SK-N-MC (cell line): Measurements from ENCODE around the gene ZBTB7C.

Source experiments
- DNase-seq: peaks from one replicate; pipeline ENCODE4 v3.0.0-alpha.2; 2011; ENCODE audit warnings: low read depth, low spot score
- H3K27ac ChIP-seq: fragments of 200-600 bp; sonication (generic); 2 replicates; pipeline ENCODE4 v1.5.1; 2016; ENCODE audit warnings: mixed run types
- H3K36me3 ChIP-seq: fragments of 200-600 bp; sonication (generic); 2 replicates; pipeline ENCODE4 v1.6.1; 2017; ENCODE audit warnings: antibody characterized with exemption, low read length, mixed read lengths; ENCODE audit not compliant: insufficient read depth
- H3K4me3 ChIP-seq: fragments of 200-600 bp; sonication (generic); 2 replicates; pipeline ENCODE4 v1.5.1; 2016
- H3K9ac ChIP-seq: fragments of 200-600 bp; sonication (generic); 2 replicates; pipeline ENCODE4 v1.8.0; 2017; ENCODE audit warnings: mixed run types, mixed read lengths; ENCODE audit not compliant: insufficient read length
- H3K9me3 ChIP-seq: fragments of 200-600 bp; sonication (generic); 2 replicates; pipeline ENCODE4 v1.6.1; 2017; ENCODE audit warnings: low read depth, mild to moderate bottlenecking, antibody characterized with exemption, low read length, moderate library complexity, mixed read lengths
- EZH2 ChIP-seq: fragments of 200-600 bp; sonication (generic); IDR thresholded peaks from one replicate; pipeline ENCODE4 v1.6.1; 2017; ENCODE audit warnings: antibody characterized with exemption
- FOXP2 ChIP-seq: optimal IDR thresholded peaks from 2 replicates; pipeline ENCODE3; 2011; ENCODE audit warnings: mild to moderate bottlenecking, moderate library complexity; ENCODE audit not compliant: insufficient read depth; ENCODE audit errors: extremely low read length, control extremely low read depth
- POLR2AphosphoS5 ChIP-seq: IDR thresholded peaks from 2 replicates; pipeline ENCODE4 v1.6.1; 2012; ENCODE audit warnings: mild to moderate bottlenecking, low read depth, low read length, borderline replicate concordance

Gene ZBTB7C

GRCh38 chr18:48395646-48396045, 13.5 kb downstream of the ZBTB7C start:
- DNase-seq: no peak
- no peak for TF ChIP-seq EZH2
- no peak for TF ChIP-seq FOXP2
- no peak for TF ChIP-seq POLR2AphosphoS5
- H3K27ac ChIP-seq: no peak overlapping the region
- H3K4me3 ChIP-seq: no peak overlapping the region
- H3K36me3 ChIP-seq: no peaks in the 10 kb centered on the region
- no peaks in the 10 kb centered on the region for H3K9me3 ChIP-seq
- H3K9ac ChIP-seq: no peak overlapping the region

GRCh38 chr18:48394176-48394575, 15.0 kb downstream of the ZBTB7C start:
- Histone ChIP-seq H3K36me3 (no peaks in the 10 kb centered on the region), H3K4me3 (no peak overlapping the region), H3K9me3 (no peaks in the 10 kb centered on the region), H3K9ac (no peak overlapping the region), H3K27ac (no peak overlapping the region)
- DNase-seq: no peak
- TF ChIP-seq POLR2AphosphoS5: no peak
- no peak for TF ChIP-seq EZH2
- TF ChIP-seq FOXP2: no peak

DNA sequence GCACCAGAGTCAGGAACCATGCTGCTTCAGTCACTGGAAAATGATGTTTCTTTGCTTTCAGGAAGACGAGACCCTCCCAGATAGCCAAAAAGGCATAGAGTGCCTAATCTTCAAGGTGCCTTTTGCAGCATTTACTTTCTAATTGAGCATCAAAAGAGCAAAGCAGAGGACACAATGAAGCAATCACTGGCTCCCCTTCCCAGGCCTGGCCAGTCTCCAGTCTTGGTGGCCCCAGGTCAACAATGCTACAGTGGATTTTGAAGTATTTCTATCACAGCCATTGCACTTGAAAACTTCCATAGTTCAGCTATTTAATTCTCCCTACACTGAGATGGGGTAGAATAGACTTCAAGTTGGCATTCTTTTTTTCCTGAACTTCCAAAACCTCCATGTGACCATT, 15.4 kb downstream of the ZBTB7C start:
- Histone ChIP-seq H3K9ac (no peak overlapping the region), H3K36me3 (no peaks in the 10 kb centered on the region), H3K4me3 (no peak overlapping the region), H3K9me3 (no peaks in the 10 kb centered on the region), H3K27ac (no peak overlapping the region)
- DNase-seq: no peak
- no peak for TF ChIP-seq EZH2

DNA sequence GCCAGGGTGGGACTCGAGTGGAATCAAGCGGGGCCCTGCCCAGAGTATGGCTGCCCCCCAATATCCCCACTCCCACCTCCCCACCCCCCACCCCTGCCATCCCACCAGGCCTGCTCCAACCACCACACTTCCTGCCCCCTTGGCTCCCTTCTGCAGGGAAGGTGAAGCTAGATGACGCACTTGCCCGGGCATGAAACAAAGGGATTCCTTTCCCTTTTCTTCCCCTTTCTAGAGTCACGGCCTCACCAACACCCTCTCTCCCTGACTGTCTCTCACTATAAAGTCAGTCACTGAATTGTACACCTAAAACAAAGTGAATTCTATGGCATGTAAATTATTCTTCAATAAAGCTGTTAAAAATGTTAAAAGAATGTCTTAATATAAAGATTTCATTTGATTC, 16.0 kb downstream of the ZBTB7C start:
- Histone ChIP-seq H3K9ac (no peak overlapping the region), H3K9me3 (no peaks in the 10 kb centered on the region), H3K27ac (no peak overlapping the region), H3K4me3 (no peak overlapping the region), H3K36me3 (no peaks in the 10 kb centered on the region)
- DNase-seq: no peak
- no peak for TF ChIP-seq POLR2AphosphoS5
- TF ChIP-seq EZH2: no peak
- no peak for TF ChIP-seq FOXP2

DNA sequence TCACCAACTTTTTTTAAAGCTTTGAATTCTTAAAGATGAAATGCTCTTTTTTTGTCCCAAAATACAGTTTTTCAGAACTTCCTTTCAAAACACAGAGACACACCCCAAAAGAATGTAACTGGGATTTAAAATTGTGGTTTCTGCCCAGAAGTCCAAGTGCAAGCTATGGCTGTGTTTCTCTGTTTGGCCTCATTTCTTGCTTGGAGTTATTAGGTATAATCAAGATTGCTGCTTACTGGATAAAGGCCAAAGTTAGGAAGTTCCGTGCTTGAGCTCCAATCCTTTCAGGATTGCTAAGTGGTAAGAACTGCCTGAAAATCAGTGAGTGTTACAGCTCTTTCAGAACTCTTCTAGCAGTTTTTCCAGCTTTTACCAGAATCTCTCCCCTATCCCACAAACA, 16.9 kb downstream of the ZBTB7C start:
- no peak for TF ChIP-seq POLR2AphosphoS5
- TF ChIP-seq FOXP2: no peak
- no peak for TF ChIP-seq EZH2
- Histone ChIP-seq H3K9ac (no peak overlapping the region), H3K27ac (no peak overlapping the region), H3K9me3 (no peaks in the 10 kb centered on the region), H3K36me3 (no peaks in the 10 kb centered on the region), H3K4me3 (no peak overlapping the region)
- no peak for DNase-seq

- Histone ChIP-seq H3K4me3 (no peak overlapping the region), H3K9me3 (no peaks in the 10 kb centered on the region), H3K36me3 (no peaks in the 10 kb centered on the region), H3K27ac (no peak overlapping the region), H3K9ac (no peak overlapping the region)
- DNase-seq: no peak
- TF ChIP-seq EZH2: no peak
- no peak for TF ChIP-seq FOXP2
- TF ChIP-seq POLR2AphosphoS5: no peak
These were observed 17.3 kb downstream of the ZBTB7C start for GRCh38 chr18:48391868-48392267.

DNA sequence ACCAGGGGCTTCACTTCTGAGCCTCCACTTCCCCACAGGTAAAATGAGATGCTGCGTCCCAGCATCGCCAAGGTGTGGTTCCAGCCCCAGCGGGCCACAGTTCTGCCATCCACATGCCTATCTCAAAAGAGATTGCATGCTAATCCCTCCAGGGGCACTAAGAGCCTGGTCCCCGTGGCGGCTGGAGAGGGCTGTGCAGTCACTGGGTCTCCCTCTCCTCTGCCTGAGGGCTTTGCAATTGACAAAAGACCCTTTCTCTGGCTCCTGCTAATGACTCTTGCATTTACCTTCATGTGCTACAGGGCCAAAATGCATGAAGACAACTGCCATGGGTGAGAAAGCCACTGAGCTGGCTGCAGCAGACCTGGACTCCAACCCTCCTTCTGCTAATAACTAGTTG, 18.5 kb downstream of the ZBTB7C start:
- no peak overlapping the region for H3K4me3 ChIP-seq
- no peak for DNase-seq
- no peaks in the 10 kb centered on the region for H3K9me3 ChIP-seq
- no peak overlapping the region for H3K27ac ChIP-seq
- TF ChIP-seq FOXP2 (no peak), POLR2AphosphoS5 (no peak), EZH2 (no peak)
- H3K9ac ChIP-seq: no peak overlapping the region
- H3K36me3 ChIP-seq: no peaks in the 10 kb centered on the region

GRCh38 chr18:48388478-48388877, 20.7 kb downstream of the ZBTB7C start:
- Histone ChIP-seq H3K36me3 (no peaks in the 10 kb centered on the region), H3K9ac (no peak overlapping the region), H3K27ac (no peak overlapping the region), H3K4me3 (no peak overlapping the region), H3K9me3 (no peaks in the 10 kb centered on the region)
- no peak for TF ChIP-seq FOXP2
- no peak for TF ChIP-seq POLR2AphosphoS5
- TF ChIP-seq EZH2: no peak
- no peak for DNase-seq

DNA sequence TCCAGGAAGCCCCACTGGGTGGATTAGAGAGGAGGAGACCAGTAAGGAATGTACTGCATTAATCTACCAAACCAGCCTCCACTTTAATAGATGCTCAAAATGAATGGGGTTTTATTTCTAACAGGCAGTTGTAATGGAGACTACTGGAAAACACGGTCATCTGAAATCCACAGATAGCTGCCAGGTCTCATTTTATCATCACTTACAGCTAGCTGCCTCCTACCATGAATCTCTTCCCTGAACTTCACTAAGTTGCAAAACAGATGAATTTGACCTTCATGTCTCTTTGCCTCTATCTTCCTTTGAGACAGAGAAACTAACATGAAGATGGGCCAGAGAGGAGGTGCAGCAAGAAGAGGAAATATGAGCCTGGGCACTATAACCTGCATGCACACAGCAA, 21.9 kb downstream of the ZBTB7C start:
- Histone ChIP-seq H3K4me3 (no peak overlapping the region), H3K9me3 (no peaks in the 10 kb centered on the region), H3K9ac (no peak overlapping the region), H3K36me3 (no peaks in the 10 kb centered on the region), H3K27ac (no peak overlapping the region)
- DNase-seq: no peak
- no peak for TF ChIP-seq EZH2
- no peak for TF ChIP-seq POLR2AphosphoS5
- TF ChIP-seq FOXP2: no peak

- Histone ChIP-seq H3K36me3 (no peaks in the 10 kb centered on the region), H3K27ac (no peak overlapping the region), H3K4me3 (no peak overlapping the region), H3K9me3 (no peaks in the 10 kb centered on the region), H3K9ac (no peak overlapping the region)
- TF ChIP-seq POLR2AphosphoS5: no peak
- TF ChIP-seq FOXP2: no peak
- DNase-seq: no peak
These were observed 23.6 kb downstream of the ZBTB7C start for GRCh38 chr18:48385596-48385995.
